ENCODE results near the gene ILDR1.

DNA sequence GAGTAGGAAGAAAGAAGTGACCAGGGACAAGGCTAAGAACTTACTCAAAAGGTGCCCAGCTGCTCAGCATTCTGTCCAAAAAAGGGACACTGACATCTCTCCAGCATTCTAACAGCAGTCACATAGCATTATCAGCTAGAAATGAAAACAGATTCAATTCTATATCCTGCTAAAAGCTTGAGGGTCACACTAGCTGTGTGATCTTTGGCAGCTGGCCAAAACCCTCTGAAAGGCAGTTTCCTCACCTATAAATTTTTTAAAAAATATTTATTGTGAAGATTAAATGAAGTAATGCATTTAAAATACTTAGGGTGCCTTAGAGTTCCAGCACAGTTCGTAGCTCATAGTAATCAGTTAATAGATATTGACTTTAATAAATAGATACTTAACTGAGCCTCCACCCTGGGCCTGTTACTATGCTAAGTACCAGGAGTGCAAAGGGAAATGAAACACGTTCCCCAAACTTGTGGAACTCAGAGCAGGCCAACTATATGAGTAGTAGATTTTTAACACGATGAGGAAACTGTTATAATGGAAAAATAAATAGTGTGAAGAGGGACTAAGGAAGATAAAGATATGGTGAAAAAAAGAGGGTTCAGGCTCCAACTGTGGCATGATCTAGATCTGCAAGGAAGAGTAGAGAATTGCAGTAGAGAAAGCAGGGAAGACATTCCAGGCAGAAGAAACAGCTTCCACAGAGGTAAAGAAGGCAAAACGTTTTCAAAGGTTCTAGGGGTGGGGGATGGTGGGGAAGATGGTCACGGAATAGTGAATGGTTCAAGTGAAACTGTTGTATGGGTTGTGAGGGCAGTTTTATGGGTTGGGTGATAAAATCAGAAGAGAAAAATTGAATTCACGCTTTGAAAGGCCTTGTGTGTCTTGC lies 44.5 kb upstream of the ILDR1 start:
- TF ChIP-seq POLR2A (IDR thresholded peaks at IDR 0.05; ENCODE audit: low read length) (no peak), GATA1 (IDR thresholded peaks at IDR 0.05; ENCODE audit: low read depth, low read length) (no peak)
